DND-41 (cell line): Measurements from ENCODE around the gene WDR7.

Source experiments
- ATAC-seq: fragments of 200-7000 bp; cut with Tn5 transposase; 3 replicates; pipeline ENCODE4 v1.9.1; 2021; ENCODE audit warnings: low read depth; ENCODE audit not compliant: insufficient read depth
- DNase-seq: peaks from one replicate; pipeline ENCODE4 v3.0.0-alpha.2; 2020
- H2AFZ ChIP-seq: 2 replicates; pipeline ENCODE4 v1.6.0; 2012; ENCODE audit warnings: low read depth, low read length
- H3K27ac ChIP-seq: 2 replicates; pipeline ENCODE4 v1.5.1; 2012; ENCODE audit warnings: low read length, inconsistent platforms
- H3K27me3 ChIP-seq: fragments of 200-600 bp; sonication (generic); 2 replicates; pipeline ENCODE4 v1.6.0; 2012; ENCODE audit warnings: low read length, mild to moderate bottlenecking, inconsistent platforms; ENCODE audit not compliant: insufficient read depth, poor library complexity
- H3K36me3 ChIP-seq: 2 replicates; pipeline ENCODE4 v1.5.1; 2012; ENCODE audit warnings: low read length, inconsistent platforms; ENCODE audit not compliant: insufficient read depth
- H3K4me1 ChIP-seq: 2 replicates; pipeline ENCODE4 v1.5.1; 2012; ENCODE audit warnings: mild to moderate bottlenecking, low read length; ENCODE audit not compliant: insufficient read depth
- H3K4me2 ChIP-seq: 2 replicates; pipeline ENCODE4 v1.6.0; 2012; ENCODE audit warnings: mild to moderate bottlenecking, moderate library complexity, low read length, inconsistent platforms; ENCODE audit not compliant: insufficient read depth
- H3K4me3 ChIP-seq, 2 experiments: fragments of 200-600 bp in 1 of 2; shearing (Covaris generic) in 1 of 2; 2 replicates each; pipeline ENCODE4 v1.5.1; 2012 to 2016; ENCODE audit warnings: inconsistent platforms in 2 of 2, low read length in 2 of 2, mild to moderate bottlenecking in 2 of 2, low read depth in 1 of 2, moderate library complexity in 1 of 2
- H3K79me2 ChIP-seq: 2 replicates; pipeline ENCODE4 v1.6.0; 2012; ENCODE audit warnings: low read length, inconsistent platforms; ENCODE audit not compliant: insufficient read depth
- H3K9ac ChIP-seq: 2 replicates; pipeline ENCODE4 v1.6.0; 2012; ENCODE audit warnings: low read depth, mild to moderate bottlenecking, inconsistent platforms, low read length, moderate library complexity
- H3K9me3 ChIP-seq: 2 replicates; pipeline ENCODE4 v1.5.1; 2012; ENCODE audit warnings: low read length, moderate library complexity, mild to moderate bottlenecking, inconsistent platforms; ENCODE audit not compliant: insufficient read depth, severe bottlenecking
- H4K20me1 ChIP-seq: 2 replicates; pipeline ENCODE4 v1.6.0; 2012; ENCODE audit warnings: low read length; ENCODE audit not compliant: insufficient read depth
- CTCF ChIP-seq: IDR thresholded peaks from 2 replicates; pipeline ENCODE4 v1.5.1; 2012; ENCODE audit warnings: borderline replicate concordance, low read length, moderate library complexity, mild to moderate bottlenecking; ENCODE audit not compliant: poor library complexity, severe bottlenecking; ENCODE audit errors: extremely low read depth
- EZH2 ChIP-seq: IDR thresholded peaks from 3 replicates; pipeline ENCODE4 v1.6.1; 2012; ENCODE audit warnings: borderline replicate concordance, low read depth, mild to moderate bottlenecking, moderate library complexity, low read length, inconsistent platforms; ENCODE audit not compliant: severe bottlenecking

Gene WDR7

GRCh38 chr18:56913941-56914340 lies 262.8 kb downstream of the WDR7 start:
- no peaks in the 10 kb centered on the region for H3K9me3 ChIP-seq
- H3K36me3 ChIP-seq: no peaks in the 10 kb centered on the region
- ATAC-seq: no peak
- H3K27me3 ChIP-seq: no peaks in the 10 kb centered on the region
- H3K4me2 ChIP-seq: no peak overlapping the region
- TF ChIP-seq CTCF: no peak
- TF ChIP-seq EZH2: no peak
- no peak for DNase-seq
- no peaks in the 10 kb centered on the region for H3K4me1 ChIP-seq
- H3K79me2 ChIP-seq: no peaks in the 10 kb centered on the region
- H3K9ac ChIP-seq: no peak overlapping the region
- H4K20me1 ChIP-seq: no peaks in the 10 kb centered on the region
- no peak overlapping the region for H3K27ac ChIP-seq
- no peak overlapping the region for H3K4me3 ChIP-seq
- H2AFZ ChIP-seq: no peak overlapping the region

GRCh38 chr18:56919190-56919589 lies 268.0 kb downstream of the WDR7 start:
- ATAC-seq: no peak
- Histone ChIP-seq H3K9ac (no peak overlapping the region), H3K4me2 (no peak overlapping the region)

GRCh38 chr18:56921896-56922480 lies 270.8 kb downstream of the WDR7 start:
- ATAC-seq: no peak
- Histone ChIP-seq H3K4me2 (no peak overlapping the region), H3K79me2 (no peaks in the 10 kb centered on the region), H2AFZ (no peak overlapping the region), H3K36me3 (no peaks in the 10 kb centered on the region), H3K9me3 (no peaks in the 10 kb centered on the region), H3K27ac (no peak overlapping the region), H3K9ac (no peak overlapping the region), H3K4me3 (no peak overlapping the region), H3K27me3 (no peaks in the 10 kb centered on the region), H3K4me1 (no peaks in the 10 kb centered on the region), H4K20me1 (no peaks in the 10 kb centered on the region)
- no peak for TF ChIP-seq EZH2
- TF ChIP-seq CTCF: no peak
- DNase-seq: no peak

More at GRCh38 chr18:56919190-56919589, 268.0 kb downstream of the WDR7 start:
- Histone ChIP-seq H3K27me3 (no peaks in the 10 kb centered on the region), H4K20me1 (no peaks in the 10 kb centered on the region), H3K36me3 (no peaks in the 10 kb centered on the region), H3K4me3 (no peak overlapping the region), H3K4me1 (no peaks in the 10 kb centered on the region), H3K79me2 (no peaks in the 10 kb centered on the region), H2AFZ (no peak overlapping the region), H3K27ac (no peak overlapping the region), H3K9me3 (no peaks in the 10 kb centered on the region)
- no peak for DNase-seq
- TF ChIP-seq EZH2: no peak
- TF ChIP-seq CTCF: no peak
